Trophoblast cell (in vitro differentiated cells and primary cell): ENCODE measurements around the gene PRPF19.

Experiments used
- DNase-seq, 2 donors: peaks; one replicate each; pipeline ENCODE4 v3.0.0-alpha.2; 2016
- H2AFZ ChIP-seq: 2 replicates; pipeline ENCODE4 v1.6.1; 2013; ENCODE audit warnings: low read length, moderate library complexity, mild to moderate bottlenecking; ENCODE audit not compliant: insufficient read depth, poor library complexity
- H2AK5ac ChIP-seq: 2 replicates; pipeline ENCODE4 v1.6.1; 2013; ENCODE audit warnings: mild to moderate bottlenecking, low read length
- H2BK120ac ChIP-seq: 2 replicates; pipeline ENCODE4 v1.6.1; 2013; ENCODE audit warnings: low read length, mild to moderate bottlenecking, moderate library complexity; ENCODE audit not compliant: insufficient read depth, poor library complexity
- H2BK12ac ChIP-seq: 2 replicates; pipeline ENCODE4 v1.6.1; 2013; ENCODE audit warnings: mild to moderate bottlenecking, low read length, moderate library complexity
- H2BK5ac ChIP-seq: 2 replicates; pipeline ENCODE4 v1.6.1; 2013; ENCODE audit warnings: low read length, low read depth, moderate library complexity, mild to moderate bottlenecking; ENCODE audit not compliant: poor library complexity
- H3K14ac ChIP-seq: 2 replicates; pipeline ENCODE4 v1.6.1; 2013; ENCODE audit warnings: mild to moderate bottlenecking, low read length
- H3K18ac ChIP-seq: 2 replicates; pipeline ENCODE4 v1.6.1; 2013; ENCODE audit warnings: mild to moderate bottlenecking, low read length
- H3K23ac ChIP-seq: 2 replicates; pipeline ENCODE4 v1.6.1; 2013; ENCODE audit warnings: low read length
- H3K27ac ChIP-seq: 2 replicates; pipeline ENCODE4 v1.5.1; 2013; ENCODE audit warnings: low read depth, mild to moderate bottlenecking, inconsistent platforms, low read length, moderate library complexity
- H3K27me3 ChIP-seq: 2 replicates; pipeline ENCODE4 v1.6.1; 2013; ENCODE audit warnings: inconsistent platforms, mild to moderate bottlenecking, low read length, moderate library complexity; ENCODE audit not compliant: insufficient read depth
- H3K36me3 ChIP-seq, 2 experiments: 1 replicate in 1 of 2; 2 replicates in 1 of 2; pipeline ENCODE4 v1.6.1; 2013; ENCODE audit warnings: low read length in 2 of 2, mild to moderate bottlenecking in 2 of 2, moderate library complexity in 1 of 2; ENCODE audit not compliant: insufficient read depth in 2 of 2, control insufficient read depth in 1 of 2
- H3K4ac ChIP-seq: 2 replicates; pipeline ENCODE4 v1.6.1; 2013; ENCODE audit warnings: low read depth, mild to moderate bottlenecking, low read length, moderate library complexity
- H3K4me1 ChIP-seq, 2 experiments: 1 replicate in 1 of 2; 2 replicates in 1 of 2; pipeline ENCODE4 v1.6.1; 2013; ENCODE audit warnings: low read length in 2 of 2, mild to moderate bottlenecking in 2 of 2, moderate library complexity in 1 of 2; ENCODE audit not compliant: insufficient read depth in 2 of 2, control insufficient read depth in 1 of 2
- H3K4me2 ChIP-seq: 2 replicates; pipeline ENCODE4 v1.6.1; 2013; ENCODE audit warnings: inconsistent platforms, mild to moderate bottlenecking, low read length, moderate library complexity
- H3K4me3 ChIP-seq: 2 replicates; pipeline ENCODE4 v1.5.1; 2013; ENCODE audit warnings: mild to moderate bottlenecking, low read depth, low read length, inconsistent platforms
- H3K79me1 ChIP-seq: one replicate; pipeline ENCODE4 v1.6.1; 2013; ENCODE audit warnings: low read length
- H3K79me2 ChIP-seq: 2 replicates; pipeline ENCODE4 v1.6.1; 2013; ENCODE audit warnings: low read length, mild to moderate bottlenecking; ENCODE audit not compliant: control insufficient read depth, insufficient read depth, poor library complexity
- H3K9ac ChIP-seq: 2 replicates; pipeline ENCODE4 v1.6.1; 2013; ENCODE audit warnings: mild to moderate bottlenecking, low read length
- H3K9me3 ChIP-seq: 2 replicates; pipeline ENCODE4 v1.6.1; 2013; ENCODE audit warnings: low read depth, mild to moderate bottlenecking, control low read depth, inconsistent platforms, low read length; ENCODE audit not compliant: insufficient read depth
- H4K12ac ChIP-seq: 2 replicates; pipeline ENCODE4 v1.6.1; 2013; ENCODE audit warnings: low read depth, mild to moderate bottlenecking, low read length, moderate library complexity
- H4K8ac ChIP-seq: 2 replicates; pipeline ENCODE4 v1.6.1; 2013; ENCODE audit warnings: low read depth, mild to moderate bottlenecking, low read length, moderate library complexity
- H4K91ac ChIP-seq: one replicate; pipeline ENCODE4 v1.6.1; 2013; ENCODE audit warnings: low read depth, mild to moderate bottlenecking, low read length, moderate library complexity
- WGBS: extraction: QIAGEN DNeasy Blood & Tissue Kit; methylation state at CpG from one replicate; pipeline ENCODE4 v1.1.7; 2013; ENCODE audit warnings: missing lambda C conversion rate; ENCODE audit not compliant: insufficient read length, insufficient coverage; ENCODE audit errors: extremely low coverage; 5-methylcytosine and 5-hydroxymethylcytosine counted together

Gene PRPF19

GRCh38 chr11:60952742-60953170 lies 46.4 kb upstream of the PRPF19 start:
- H3K4me2 ChIP-seq, result no peak overlapping the region
- H3K23ac ChIP-seq, result no peak overlapping the region
- H3K4me1 ChIP-seq, result peaks cover 8 to 13% of the 10 kb centered on the region in 2 experiments
- no peak overlapping the region for H3K27ac ChIP-seq
- H3K27me3 ChIP-seq, result peaks cover 13% of the 10 kb centered on the region
- H3K9ac ChIP-seq, result no peak overlapping the region
- no peak overlapping the region for H3K18ac ChIP-seq
- no peaks in the 10 kb centered on the region for H3K36me3 ChIP-seq
- no peak overlapping the region for H4K12ac ChIP-seq
- no peak overlapping the region for H3K4ac ChIP-seq
- H3K9me3 ChIP-seq, result peaks cover 3% of the 10 kb centered on the region
- no peak overlapping the region for H2BK120ac ChIP-seq
- no peaks in the 10 kb centered on the region for H3K79me2 ChIP-seq
- H3K14ac ChIP-seq, result no peak overlapping the region
- no CpG with 5 or more reads among the region's 3 CpGs for WGBS
- no peak for DNase-seq
- H3K4me3 ChIP-seq, result no peak overlapping the region
- H4K8ac ChIP-seq, result no peak overlapping the region
- H2BK12ac ChIP-seq, result no peak overlapping the region
- H2BK5ac ChIP-seq, result no peak overlapping the region
- no peak overlapping the region for H2AFZ ChIP-seq
- no peak overlapping the region for H2AK5ac ChIP-seq
- peaks cover 3% of the 10 kb centered on the region for H3K79me1 ChIP-seq
- H4K91ac ChIP-seq, result no peak overlapping the region

GRCh38 chr11:60951904-60952741 lies 45.7 kb upstream of the PRPF19 start, which contains the start of gene SLC15A3:
Gene SLC15A3 (minus strand): TSS chr11:60952176. CDS start chr11:60951551, 625 bp downstream.
- H3K23ac ChIP-seq, result no peak within 1 kb of the TSS
- peaks cover 3% of the 10 kb centered on the region for H3K79me1 ChIP-seq
- H2AK5ac ChIP-seq, result no peak within 1 kb of the TSS
- no peak within 1 kb of the TSS for H4K8ac ChIP-seq
- H3K27ac ChIP-seq, result no peak within 1 kb of the TSS
- H3K9ac ChIP-seq, result no peak within 1 kb of the TSS
- H3K79me2 ChIP-seq, result no peaks in the 10 kb centered on the region
- H3K14ac ChIP-seq, result no peak within 1 kb of the TSS
- H4K12ac ChIP-seq, result no peak within 1 kb of the TSS
- H3K36me3 ChIP-seq, result no peaks in the 10 kb centered on the region
- peak; percentile 74 to 89 for DNase-seq
- H2BK12ac ChIP-seq, result no peak within 1 kb of the TSS
- peaks cover 13% of the 10 kb centered on the region for H3K27me3 ChIP-seq
- H3K4me1 ChIP-seq, result peaks cover 8 to 13% of the 10 kb centered on the region in 2 experiments
- H3K18ac ChIP-seq, result no peak within 1 kb of the TSS
- H4K91ac ChIP-seq, result no peak within 1 kb of the TSS
- WGBS, result no CpG with 5 or more reads among the region's 23 CpGs
- H2BK5ac ChIP-seq, result no peak within 1 kb of the TSS
- H3K4me3 ChIP-seq, result peak within 1 kb of the TSS; percentile 50
- H2BK120ac ChIP-seq, result no peak within 1 kb of the TSS
- no peak within 1 kb of the TSS for H3K4ac ChIP-seq
- H3K9me3 ChIP-seq, result peaks cover 3% of the 10 kb centered on the region
- peak within 1 kb of the TSS; percentile 69 for H2AFZ ChIP-seq
- peak within 1 kb of the TSS; percentile 55 for H3K4me2 ChIP-seq

GRCh38 chr11:60951606-60951903 lies 45.2 kb upstream of the PRPF19 start:
- Histone ChIP-seq H3K14ac (no peak overlapping the region), H3K23ac (no peak overlapping the region), H3K9me3 (peaks cover 3% of the 10 kb centered on the region), H3K27me3 (peaks cover 13% of the 10 kb centered on the region), H3K4me1 (peaks cover 8 to 13% of the 10 kb centered on the region in 2 experiments), H3K4ac (no peak overlapping the region), H2BK12ac (no peak overlapping the region), H4K91ac (no peak overlapping the region), H3K36me3 (no peaks in the 10 kb centered on the region), H4K8ac (no peak overlapping the region), H2AK5ac (no peak overlapping the region), H3K4me3 (no peak overlapping the region), H3K79me1 (peaks cover 3% of the 10 kb centered on the region), H4K12ac (no peak overlapping the region), H2BK5ac (no peak overlapping the region), H3K4me2 (peak overlapping the region; percentile 55), H3K9ac (no peak overlapping the region), H3K18ac (no peak overlapping the region), H3K27ac (no peak overlapping the region), H2AFZ (no peak overlapping the region), H2BK120ac (no peak overlapping the region), H3K79me2 (no peaks in the 10 kb centered on the region)
- WGBS, result no CpG with 5 or more reads among the region's 8 CpGs
- no peak for DNase-seq

GRCh38 chr11:60950933-60951605 lies 44.7 kb upstream of the PRPF19 start:
- Histone ChIP-seq H2AFZ (peak overlapping the region; percentile 69), H3K79me2 (no peaks in the 10 kb centered on the region), H4K91ac (no peak overlapping the region), H3K4me1 (peaks cover 8 to 13% of the 10 kb centered on the region in 2 experiments), H3K4me3 (peak overlapping the region; percentile 50), H2BK12ac (no peak overlapping the region), H4K8ac (no peak overlapping the region), H3K18ac (no peak overlapping the region), H3K9me3 (peaks cover 3% of the 10 kb centered on the region), H3K23ac (no peak overlapping the region), H3K4ac (no peak overlapping the region), H2BK5ac (no peak overlapping the region), H2BK120ac (no peak overlapping the region), H3K79me1 (peaks cover 3% of the 10 kb centered on the region), H3K9ac (no peak overlapping the region), H3K14ac (no peak overlapping the region), H3K4me2 (peak overlapping the region; percentile 55), H4K12ac (no peak overlapping the region), H2AK5ac (no peak overlapping the region), H3K36me3 (no peaks in the 10 kb centered on the region), H3K27me3 (peaks cover 13% of the 10 kb centered on the region), H3K27ac (no peak overlapping the region)
- DNase-seq, result no peak
- no CpG with 5 or more reads among the region's 86 CpGs for WGBS
